GM18505 (cell line): ENCODE measurements around the gene EDNRA.

ENCODE experiments used
- ATAC-seq: cut with Tn5 transposase; IDR thresholded peaks from one replicate; pipeline ENCODE4 v1.9.1; 2021; ENCODE audit not compliant: unreplicated experiment
- POLR2A ChIP-seq: IDR thresholded peaks from 4 replicates; pipeline ENCODE4 v1.6.1; 2011; ENCODE audit warnings: borderline replicate concordance; ENCODE audit not compliant: insufficient read depth, insufficient read length; ENCODE audit errors: extremely low read depth

The EDNRA gene

DNA sequence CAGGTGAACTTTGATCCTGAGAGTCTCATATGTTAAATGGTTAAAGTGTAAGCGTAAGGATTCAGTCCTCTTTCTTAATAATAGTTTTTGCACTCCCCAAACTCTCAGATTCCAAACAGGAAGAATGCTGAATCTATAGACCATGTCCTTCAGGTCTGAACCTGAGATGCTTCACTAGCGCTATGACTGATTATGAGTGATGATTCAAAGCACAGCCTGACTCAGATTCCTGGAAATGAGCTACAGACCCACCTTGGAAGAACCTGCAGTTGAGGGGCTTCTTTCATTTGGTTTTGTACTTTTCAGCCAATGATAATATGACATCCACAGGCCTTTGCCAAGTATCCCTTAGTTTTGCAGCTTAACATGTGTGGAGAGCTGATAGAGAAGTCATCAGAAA lies 1.4 kb downstream of the EDNRA start:
- ATAC-seq, result no peak
- no peak for TF ChIP-seq POLR2A

DNA sequence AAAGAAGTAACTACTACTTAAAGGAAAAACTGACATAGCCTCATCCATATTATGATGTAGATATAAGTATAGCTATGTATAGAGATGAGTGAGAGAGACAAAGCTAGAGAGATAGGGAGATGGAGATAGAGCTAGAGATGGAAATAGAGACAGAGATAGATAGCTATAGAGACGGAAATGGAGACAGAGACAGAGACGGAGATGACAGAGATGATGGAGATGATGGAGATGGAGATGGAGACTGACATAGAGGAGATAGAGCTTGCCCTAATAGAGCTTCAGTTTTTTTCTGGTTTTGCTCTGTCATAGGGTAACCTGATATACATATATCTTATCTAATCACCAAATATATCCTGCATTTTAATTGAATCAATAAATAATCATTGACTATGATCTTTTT lies 4.3 kb downstream of the EDNRA start:
- no peak for TF ChIP-seq POLR2A
- no peak for ATAC-seq

DNA sequence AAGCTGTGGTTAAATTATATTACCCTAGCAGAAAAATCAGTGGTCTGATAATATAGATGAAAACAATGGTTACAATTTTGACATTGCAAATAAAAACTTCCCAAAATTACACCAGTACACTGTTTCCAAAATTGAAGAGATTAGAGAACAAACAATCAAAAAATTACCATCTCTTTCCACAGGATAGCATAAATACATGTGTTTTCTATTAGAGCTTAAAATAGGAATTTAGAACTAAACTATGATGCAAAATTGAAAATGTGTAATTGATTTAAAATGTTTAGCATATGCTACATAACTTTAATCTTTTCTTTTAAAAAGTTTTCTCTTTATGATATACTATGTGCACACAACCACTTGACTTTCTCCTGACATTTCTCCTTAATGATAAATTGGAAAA lies 6.7 kb downstream of the EDNRA start:
- TF ChIP-seq POLR2A, result no peak
- no peak for ATAC-seq

DNA sequence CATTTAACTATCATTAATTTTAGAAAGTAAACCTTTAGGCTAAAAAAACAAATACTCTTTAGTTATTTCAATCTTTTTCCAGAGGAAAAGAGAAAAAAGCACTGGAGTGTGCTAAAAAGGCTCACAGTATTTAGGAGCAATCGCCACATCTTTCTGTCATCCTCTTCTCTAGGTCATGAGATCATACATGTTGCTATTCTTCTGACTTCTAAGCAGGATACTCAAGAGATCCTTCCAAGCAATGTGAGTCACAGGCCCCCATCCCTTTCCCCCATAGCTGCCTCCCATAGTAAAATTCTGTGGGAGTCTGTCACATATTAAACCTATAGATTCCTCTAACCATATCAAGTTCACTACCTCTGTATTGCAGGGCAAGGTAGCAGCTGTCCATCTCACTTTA lies 7.7 kb downstream of the EDNRA start:
- ATAC-seq, result no peak
- no peak for TF ChIP-seq POLR2A

DNA sequence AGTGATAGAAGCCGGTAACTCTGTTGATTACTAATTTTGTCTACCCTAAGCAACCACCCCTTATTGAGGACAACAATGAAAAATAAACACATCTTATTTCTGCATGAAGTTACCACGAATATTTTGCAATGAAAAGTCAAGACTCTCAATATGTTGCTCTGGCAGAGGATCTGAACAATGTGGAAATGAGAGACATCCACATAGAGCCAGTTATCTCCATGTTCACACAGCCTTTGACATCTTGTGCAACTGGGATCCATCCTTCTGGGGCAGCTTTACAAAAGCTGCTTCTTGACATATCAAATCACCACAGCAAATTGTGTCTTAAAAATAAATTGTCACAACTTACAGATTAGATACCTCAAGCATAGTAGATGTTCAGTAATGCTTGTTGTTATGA lies 10.2 kb downstream of the EDNRA start:
- no peak for TF ChIP-seq POLR2A
- ATAC-seq, result no peak

DNA sequence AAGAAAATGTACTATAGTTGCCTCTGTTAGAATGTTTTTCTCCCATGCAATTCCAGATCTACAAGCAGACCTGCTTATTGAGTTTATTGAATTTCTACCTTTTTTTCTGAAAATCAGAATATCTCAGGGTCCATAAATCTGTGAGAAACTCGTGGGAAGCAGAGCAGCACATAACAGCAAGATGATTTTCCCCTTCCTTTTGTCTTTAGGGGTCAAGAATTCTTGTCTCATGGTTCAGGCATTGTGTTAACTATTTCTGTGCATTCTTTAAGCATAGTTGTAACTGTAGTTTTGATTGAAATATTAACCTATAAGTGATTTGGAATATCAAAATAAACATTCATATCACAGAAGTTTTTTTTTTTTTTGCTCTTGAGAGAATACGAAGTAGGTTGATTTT lies 11.4 kb downstream of the EDNRA start:
- TF ChIP-seq POLR2A, result no peak
- no peak for ATAC-seq

DNA sequence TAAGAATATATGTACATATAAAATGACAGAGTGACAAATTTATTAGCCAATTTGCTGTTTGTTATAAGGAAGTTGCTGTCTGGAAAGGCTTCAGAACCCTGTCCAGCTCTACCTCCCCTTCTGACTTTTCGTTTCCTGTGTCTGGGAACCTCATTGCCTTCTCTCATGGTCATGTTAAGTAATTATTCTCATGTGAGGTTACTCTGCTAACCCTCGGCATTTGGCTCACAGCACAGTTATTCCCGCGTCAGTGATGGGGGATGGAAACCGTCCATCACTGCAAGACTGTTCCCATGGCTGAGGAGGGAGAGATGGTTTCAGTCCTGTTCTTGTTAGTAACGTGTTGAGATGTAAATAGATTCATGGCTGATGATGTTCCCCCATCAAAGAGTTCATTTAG lies 11.9 kb downstream of the EDNRA start:
- TF ChIP-seq POLR2A, result no peak
- no peak for ATAC-seq

DNA sequence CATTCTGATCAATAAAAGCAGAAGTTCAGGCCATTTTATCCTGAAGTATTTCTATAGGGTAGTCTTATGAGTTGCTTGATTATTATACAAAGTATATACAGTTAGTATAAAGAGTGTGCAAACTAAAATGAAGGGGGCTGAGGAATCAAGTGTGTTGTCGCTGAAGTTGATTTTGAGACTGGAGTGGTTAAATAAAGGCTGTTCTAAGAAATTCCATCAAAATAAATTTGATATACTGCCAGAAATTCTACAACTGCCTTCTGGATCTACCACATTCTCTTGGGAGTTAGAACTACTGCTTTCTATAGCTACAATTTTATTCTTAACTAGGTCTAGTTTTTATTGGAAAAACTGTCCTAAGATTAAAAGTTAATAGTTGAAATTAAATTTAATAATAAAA lies 12.4 kb downstream of the EDNRA start:
- no peak for TF ChIP-seq POLR2A
- ATAC-seq, result no peak

DNA sequence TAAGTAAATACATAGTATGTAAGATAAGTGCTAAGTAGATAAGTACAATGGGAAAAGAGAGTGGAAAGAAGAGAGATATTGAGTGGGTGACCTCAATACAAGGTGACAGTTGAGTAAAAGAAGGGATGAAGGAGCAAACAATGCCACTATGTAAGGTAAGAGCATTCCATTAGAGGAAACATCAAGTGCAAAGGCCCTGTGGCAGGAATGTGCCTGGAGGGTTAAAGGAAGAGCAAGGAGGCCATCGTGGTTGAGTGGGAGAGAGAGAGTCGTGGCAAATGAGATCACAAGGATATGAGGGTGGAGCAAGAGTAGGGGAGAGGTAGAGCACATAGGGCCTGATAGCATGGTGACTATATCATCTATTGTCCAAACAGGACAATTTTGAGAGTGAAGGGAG lies 13.4 kb downstream of the EDNRA start:
- no peak for TF ChIP-seq POLR2A
- no peak for ATAC-seq

DNA sequence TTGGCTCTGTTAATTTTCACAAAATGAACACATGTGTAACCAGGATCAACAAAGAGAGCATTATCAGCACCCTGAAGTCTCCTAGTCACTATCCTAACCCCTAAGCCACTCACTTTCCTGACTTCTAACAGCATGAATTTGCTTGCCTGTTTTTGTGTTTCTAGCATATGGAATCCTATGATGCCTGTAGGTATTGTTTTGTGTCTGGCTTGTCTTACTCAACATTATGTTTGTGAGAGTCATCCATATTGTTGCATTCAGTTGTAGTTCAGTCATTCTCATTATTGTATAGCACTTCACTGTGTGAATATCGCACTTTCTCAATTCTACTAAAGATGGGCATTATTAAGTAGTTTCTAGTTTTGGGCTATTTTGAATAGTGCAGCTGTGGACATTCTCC lies 15.6 kb downstream of the EDNRA start:
- TF ChIP-seq POLR2A, result no peak
- ATAC-seq, result no peak

DNA sequence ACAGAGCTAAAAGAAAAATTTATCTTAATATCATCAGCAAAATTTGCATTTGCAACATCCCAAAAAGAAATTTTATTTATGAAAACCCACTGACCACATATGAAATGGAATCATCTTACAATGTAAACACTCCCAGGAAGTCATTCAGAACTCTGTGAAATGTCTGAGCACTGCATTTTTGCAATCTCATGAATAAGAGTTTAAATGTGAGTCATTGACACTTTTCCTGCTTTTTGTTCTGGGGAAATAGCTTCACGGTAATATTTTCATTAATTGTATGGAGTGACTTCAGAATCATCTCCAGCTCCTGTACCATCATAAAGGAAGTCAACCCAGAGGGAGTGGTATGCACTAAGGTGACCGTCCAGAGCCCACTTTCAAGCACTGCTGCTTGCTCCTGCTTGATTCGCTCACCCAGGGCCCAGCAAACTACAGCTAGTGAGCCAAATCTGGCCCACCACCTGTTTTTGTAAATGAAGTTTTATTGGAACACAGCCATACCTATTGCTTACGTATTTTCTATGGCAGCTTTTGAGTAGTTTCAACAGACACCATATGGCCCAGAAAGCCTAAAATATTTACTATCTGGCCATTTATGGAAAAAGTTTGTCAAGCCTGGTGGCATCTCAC lies 17.2 kb downstream of the EDNRA start:
- no peak for ATAC-seq
- TF ChIP-seq POLR2A, result no peak

DNA sequence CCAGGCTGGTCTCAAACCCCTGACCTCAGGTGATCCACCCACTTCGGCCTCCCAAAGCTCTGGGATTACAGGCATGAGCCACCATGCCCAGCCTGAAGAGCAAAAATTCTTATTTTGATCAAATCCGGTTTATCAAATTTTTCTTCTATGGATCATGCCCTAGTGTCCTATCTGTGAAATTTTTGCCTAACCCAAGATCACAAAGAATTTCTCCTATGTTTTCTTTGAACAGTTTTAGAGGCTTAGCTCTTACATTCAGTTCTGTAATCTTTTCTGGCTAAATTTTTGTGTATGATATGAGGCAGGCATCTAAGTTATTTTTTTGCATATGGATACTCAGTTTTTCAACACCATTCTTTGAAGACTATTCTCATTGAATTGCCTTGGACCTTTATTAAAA lies 27.4 kb downstream of the EDNRA start:
- TF ChIP-seq POLR2A, result no peak

DNA sequence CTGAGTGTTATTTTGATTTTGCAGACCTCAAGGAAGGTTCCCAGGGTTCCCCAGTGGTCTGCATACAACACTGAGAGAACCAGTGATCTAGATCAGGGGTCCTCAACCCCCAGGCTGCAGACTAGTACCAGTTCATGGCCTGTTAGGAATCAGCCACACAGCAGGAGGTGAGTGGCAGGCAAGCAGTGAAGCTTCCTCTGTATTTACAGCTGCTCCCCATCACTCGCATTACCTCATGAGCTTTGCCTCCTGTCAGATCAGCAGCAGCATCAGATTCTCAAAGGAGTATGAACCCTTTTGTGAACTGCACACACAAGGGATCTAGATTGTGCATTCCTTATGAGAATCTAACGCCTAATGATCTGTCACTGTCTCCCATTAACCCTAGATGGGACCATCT lies 28.5 kb downstream of the EDNRA start:
- no peak for TF ChIP-seq POLR2A
- no peak for ATAC-seq

More for the DNA sequence above, 27.4 kb downstream of the EDNRA start:
- no peak for ATAC-seq

DNA sequence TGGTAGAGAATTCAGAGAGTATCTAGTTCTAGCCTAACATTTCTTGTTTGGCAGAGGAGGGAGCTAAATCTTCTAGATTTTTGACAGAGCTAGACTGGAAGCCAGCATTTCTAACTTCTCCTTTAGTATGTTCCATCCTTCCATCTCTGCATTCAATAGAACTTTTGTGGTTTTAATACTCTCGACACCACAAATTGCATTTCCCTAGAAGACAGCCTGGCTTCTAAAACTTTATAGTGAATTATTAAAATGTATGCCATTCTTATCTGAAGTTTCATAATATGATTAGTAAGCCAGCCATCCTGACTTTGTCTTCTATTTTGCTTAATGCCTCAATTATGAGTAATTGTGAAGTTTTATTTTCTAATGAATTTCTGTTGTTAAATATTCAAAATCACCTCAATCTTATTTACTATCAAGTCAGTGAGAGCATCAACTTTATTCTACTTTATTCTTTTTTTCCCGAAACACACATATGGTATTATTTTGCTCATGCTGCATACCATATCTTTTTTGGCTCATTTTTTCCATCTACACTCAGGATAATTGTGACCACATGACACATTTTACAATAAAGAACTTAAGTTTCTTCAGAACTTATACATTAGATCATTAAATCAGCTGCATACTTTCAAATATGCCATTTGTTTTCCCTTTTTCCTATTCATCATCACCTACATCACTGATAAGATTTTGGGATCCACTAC lies 30.2 kb downstream of the EDNRA start:
- ATAC-seq, result no peak
- no peak for TF ChIP-seq POLR2A

DNA sequence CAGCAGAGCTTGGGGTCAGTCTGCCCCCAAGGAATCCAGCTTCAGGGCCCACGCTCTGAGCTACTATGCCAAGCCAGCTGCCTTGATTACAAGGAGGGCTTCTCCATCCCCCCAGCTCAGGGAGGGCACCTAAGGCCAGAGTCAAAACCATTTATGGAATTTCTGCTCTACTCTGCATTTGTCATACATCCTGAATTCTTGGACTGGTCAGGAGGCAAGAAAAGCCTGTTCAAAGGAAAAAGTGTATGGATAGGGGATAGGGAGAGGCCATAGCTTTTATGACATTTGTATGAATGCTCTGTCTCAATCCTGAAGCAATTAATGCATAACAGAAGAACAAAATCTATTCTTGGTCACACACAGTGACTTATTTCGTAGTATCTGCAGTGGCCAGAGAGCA lies 32.2 kb downstream of the EDNRA start:
- no peak for ATAC-seq
- no peak for TF ChIP-seq POLR2A

DNA sequence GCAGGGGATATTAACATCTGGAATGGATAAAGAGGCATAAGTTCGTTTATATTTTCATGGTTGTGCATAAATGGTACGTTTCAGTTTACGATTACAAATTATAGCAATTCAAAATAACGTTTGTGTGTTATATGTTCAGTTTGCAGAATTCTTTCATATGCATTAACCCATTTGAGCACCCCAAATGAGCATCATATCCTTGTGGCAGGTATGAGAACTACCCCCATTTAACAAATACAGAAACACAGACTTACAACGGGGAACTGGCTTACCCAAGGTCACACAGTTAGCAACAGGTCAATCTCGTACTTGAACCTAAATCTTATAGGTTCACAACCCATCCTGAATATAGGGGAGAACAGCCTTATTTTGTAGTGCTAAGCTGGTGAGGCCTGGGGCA lies 33.1 kb downstream of the EDNRA start:
- no peak for TF ChIP-seq POLR2A
- no peak for ATAC-seq
